GM18858 (cell line): ENCODE measurements around the gene NCAPG2.

Experiments
- ATAC-seq: cut with Tn5 transposase; IDR thresholded peaks from one replicate; pipeline ENCODE4 v1.9.1; 2021; ENCODE audit not compliant: unreplicated experiment

Gene NCAPG2, protein sequence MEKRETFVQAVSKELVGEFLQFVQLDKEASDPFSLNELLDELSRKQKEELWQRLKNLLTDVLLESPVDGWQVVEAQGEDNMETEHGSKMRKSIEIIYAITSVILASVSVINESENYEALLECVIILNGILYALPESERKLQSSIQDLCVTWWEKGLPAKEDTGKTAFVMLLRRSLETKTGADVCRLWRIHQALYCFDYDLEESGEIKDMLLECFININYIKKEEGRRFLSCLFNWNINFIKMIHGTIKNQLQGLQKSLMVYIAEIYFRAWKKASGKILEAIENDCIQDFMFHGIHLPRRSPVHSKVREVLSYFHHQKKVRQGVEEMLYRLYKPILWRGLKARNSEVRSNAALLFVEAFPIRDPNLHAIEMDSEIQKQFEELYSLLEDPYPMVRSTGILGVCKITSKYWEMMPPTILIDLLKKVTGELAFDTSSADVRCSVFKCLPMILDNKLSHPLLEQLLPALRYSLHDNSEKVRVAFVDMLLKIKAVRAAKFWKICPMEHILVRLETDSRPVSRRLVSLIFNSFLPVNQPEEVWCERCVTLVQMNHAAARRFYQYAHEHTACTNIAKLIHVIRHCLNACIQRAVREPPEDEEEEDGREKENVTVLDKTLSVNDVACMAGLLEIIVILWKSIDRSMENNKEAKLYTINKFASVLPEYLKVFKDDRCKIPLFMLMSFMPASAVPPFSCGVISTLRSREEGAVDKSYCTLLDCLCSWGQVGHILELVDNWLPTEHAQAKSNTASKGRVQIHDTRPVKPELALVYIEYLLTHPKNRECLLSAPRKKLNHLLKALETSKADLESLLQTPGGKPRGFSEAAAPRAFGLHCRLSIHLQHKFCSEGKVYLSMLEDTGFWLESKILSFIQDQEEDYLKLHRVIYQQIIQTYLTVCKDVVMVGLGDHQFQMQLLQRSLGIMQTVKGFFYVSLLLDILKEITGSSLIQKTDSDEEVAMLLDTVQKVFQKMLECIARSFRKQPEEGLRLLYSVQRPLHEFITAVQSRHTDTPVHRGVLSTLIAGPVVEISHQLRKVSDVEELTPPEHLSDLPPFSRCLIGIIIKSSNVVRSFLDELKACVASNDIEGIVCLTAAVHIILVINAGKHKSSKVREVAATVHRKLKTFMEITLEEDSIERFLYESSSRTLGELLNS

DNA sequence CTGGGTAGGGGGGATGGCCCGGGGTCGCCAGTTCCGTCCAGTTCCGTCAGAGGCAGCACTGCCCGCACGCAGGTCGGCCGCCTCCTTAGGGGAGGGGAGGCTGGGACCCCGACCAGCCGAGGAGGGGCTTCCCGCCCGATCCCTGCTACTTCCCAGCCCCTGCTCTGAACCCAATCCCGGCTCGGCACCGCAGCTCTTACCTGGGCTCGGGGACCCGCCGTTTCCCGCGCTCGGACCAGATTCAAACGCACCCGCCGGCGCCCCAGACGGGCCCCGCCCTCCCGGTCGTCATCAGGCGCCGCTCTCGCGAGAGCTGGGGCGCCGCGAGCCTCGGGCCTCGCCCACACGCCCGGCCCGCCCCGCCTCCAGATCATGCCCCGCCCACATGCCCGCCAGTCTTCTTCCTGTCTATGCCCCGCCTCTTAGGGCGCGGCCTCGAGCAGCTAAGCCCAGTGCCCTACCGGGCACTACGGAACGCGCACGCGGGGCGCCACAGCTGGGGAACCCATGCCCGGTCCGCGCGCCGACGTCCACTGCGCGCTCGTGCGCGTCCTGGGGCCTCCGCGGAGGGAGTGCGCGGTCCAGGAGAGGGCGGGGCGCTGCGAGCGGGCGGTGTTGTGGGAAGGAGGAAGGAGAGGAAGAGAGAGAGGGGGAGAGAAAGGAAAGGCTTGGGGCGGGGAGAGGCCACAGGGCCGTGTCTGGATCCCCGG lies at the start of gene NCAPG2:
Gene NCAPG2 (minus strand): TSS at position 281 of the 710 bp plus-strand sequence. CDS start 2,905 bp downstream, outside the sequence.
- ATAC-seq = peak; percentile 98

DNA sequence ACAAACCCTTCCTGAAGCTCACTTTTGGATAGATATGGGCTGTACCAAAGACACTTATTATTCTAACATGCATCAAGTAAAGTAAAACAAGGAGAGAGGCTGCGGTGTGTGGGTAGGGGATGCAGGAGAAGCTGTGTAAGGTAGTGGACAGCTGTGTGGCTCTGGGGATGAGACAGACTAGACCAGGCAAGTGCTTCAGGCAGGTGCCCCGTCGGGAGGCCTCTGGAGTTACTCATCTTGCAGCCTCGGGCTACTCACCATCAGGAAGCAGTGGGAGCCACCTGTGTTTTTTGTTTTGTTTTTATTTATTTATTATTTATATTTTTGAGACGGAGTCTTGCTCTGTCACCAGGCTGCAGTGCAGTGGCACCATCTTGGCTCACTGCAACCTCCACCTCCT lies 49.3 kb upstream of the NCAPG2 start:
- ATAC-seq = no peak

- ATAC-seq = no peak
Observed at GRCh38 chr7:158751751-158752150, 47.1 kb upstream of the NCAPG2 start.

DNA sequence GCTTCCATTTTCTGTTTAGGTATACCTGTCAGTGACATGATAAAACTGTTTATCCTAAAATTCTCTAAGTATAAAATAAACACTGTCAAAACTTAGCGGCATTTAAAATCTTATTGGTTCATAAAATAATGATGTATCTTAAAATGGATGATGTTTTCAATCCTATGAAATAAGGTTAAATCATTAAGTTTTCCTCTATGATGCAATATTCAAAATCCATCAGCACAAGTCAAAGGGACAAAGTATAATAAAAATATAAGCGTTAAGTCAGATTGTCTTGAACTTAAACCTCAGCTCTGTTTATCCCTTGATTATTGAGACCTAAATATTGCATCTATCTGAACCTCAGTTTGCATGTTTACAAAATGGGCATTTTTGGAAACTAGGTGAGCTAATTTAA lies 46.6 kb upstream of the NCAPG2 start:
- ATAC-seq = no peak

DNA sequence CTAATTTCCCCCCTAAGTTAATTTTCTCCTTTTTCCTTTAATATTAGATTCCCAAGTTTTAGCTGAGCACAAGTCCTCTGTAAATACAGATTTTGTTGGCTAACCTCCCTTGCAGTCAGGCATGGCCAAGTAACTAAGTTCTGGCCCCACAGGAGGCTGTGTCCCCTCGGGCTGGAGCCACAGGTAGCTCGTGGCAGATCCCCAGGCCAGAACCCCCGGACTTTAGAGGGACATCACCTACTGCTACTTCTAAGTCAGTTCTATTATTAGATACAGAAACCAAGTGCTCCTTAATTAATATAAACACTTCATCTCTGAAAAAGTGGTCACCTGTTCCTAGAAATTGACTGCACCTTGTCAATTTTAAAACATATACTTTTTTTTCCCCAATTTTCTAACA lies 46.1 kb upstream of the NCAPG2 start:
- ATAC-seq = no peak

GRCh38 chr7:158749396-158749795 lies 44.8 kb upstream of the NCAPG2 start:
- no peak for ATAC-seq

DNA sequence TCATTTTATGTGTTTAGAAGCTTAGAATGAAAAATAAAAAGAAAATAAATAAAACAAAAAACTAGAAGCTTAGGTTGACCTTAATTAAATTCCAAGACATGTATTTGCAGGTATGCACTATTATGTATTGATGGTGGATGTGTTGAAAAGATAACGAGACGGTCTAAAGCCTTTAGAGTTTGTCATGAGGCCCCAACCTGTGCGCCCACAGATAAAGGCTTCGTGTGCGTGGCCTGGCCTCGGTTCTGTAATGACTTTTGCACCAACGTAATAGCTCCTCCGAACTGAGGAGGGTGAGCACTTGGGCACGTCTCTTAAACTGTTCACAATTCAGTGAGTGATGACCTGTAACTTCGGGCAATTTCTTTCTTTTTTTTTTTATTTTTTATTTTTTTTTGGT lies 43.7 kb upstream of the NCAPG2 start:
- no peak for ATAC-seq

DNA sequence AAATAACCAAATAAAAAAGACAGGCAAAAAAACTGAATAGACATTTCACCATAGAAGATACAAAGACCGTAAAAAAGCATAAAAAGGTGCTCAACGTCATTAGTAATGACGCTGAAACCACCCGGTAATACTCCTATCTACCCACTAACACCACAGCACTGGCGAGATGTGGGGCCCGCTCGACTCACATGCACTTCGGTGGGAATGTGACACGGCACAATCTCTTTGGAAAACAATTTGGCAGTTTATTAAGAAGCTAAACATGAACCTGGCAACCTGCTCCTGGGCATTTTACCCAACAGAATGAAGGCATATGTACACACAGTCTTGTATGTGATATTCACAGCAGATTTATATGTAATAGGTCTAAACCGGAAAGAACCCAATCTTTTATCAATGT lies 42.8 kb upstream of the NCAPG2 start:
- ATAC-seq = no peak

DNA sequence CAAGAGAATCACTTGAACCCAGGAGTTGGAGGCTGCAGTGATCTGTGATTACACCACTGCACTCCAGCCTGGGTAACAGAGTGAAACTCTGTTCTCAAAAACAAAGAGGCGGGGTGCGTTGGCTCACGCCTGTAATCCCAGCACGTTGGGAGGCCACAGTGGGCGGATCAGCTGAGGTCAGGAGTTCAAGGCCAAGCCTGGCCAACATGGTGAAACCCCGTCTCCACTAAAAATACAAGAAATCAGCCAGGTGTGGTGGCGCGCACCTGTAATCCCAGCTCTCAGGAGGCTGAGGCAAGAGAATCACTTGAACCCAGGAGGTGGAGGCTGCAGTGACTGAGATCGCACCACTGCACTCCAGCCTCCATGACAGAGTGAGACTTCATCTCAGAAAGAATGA lies 42.4 kb upstream of the NCAPG2 start:
- no peak for ATAC-seq

- ATAC-seq = no peak
Observed at GRCh38 chr7:158745057-158745715, 40.6 kb upstream of the NCAPG2 start.

- ATAC-seq = no peak
Observed at GRCh38 chr7:158744070-158744469, 39.5 kb upstream of the NCAPG2 start.

GRCh38 chr7:158743219-158743618 lies 38.6 kb upstream of the NCAPG2 start:
- ATAC-seq = no peak

- ATAC-seq = no peak
Observed at GRCh38 chr7:158742065-158742821, 37.6 kb upstream of the NCAPG2 start.

GRCh38 chr7:158741294-158741666 lies 36.7 kb upstream of the NCAPG2 start:
- ATAC-seq = no peak

DNA sequence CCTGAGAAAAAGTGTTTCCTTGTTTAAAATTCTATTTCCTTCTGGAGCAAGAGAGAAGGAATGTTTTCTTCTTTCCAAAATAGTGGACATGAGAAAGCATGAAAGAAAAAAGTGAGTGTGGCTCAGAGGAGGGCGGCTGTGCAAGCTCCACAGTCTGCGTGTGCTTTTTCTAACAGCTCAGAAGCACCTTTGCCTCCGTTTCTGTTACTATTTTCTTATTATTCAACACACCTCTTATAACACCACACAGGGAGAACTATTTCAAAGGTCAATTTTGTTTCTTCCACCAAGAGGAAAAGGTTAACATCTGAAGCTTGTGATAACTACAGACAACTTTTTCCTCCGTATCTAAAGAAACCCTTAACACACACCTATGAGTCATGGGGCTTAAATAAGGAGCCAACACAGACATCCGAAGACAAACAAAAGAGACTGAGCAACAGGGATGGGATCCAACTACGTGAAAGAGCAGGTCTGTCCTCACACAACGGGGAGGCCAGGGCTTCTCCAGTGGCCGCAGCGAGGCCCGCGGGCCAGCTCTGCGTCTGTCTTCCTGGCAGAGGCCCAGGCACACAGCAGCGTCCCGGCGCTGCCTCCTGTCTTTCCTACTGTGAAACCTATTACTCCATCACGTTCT lies 36.2 kb upstream of the NCAPG2 start:
- no peak for ATAC-seq

GRCh38 chr7:158740013-158740656 lies 35.5 kb upstream of the NCAPG2 start:
- no peak for ATAC-seq

DNA sequence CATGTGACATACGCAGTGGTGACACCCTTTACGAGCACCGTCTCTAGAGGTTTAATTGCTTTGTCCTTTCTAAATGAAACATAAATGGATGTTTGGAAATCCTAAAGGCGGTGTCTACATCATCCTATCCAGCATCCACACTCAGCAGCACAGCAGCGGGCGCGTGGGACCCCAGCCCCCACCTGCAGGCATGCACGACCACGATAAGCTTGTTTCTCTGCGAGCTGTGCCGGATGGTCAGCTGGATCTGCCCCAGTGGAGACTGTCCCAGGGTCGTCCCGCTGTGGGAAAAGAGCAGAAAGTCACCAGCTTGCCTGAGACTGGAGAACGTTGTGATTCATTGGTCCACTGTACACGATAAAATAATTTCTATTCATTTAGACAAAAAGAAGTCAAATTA lies 34.2 kb upstream of the NCAPG2 start:
- no peak for ATAC-seq

- no peak for ATAC-seq
Observed at GRCh38 chr7:158737064-158737695, 32.6 kb upstream of the NCAPG2 start.
